Measurements from ENCODE around the gene PHF10. TPM values are rescaled to one million over a fixed set of nuclear protein-coding genes. Genes with fewer than 3 reads are reported as not detected.
"Not testable (repeated sequence)": the region's sequence is repeated elsewhere in the genome, so short reads cannot be mapped to it uniquely, and the experiment has no call there.

The PHF10 gene
- total RNA-seq, 1 experiment from 2014 or later, result 6.3 TPM

DNA sequence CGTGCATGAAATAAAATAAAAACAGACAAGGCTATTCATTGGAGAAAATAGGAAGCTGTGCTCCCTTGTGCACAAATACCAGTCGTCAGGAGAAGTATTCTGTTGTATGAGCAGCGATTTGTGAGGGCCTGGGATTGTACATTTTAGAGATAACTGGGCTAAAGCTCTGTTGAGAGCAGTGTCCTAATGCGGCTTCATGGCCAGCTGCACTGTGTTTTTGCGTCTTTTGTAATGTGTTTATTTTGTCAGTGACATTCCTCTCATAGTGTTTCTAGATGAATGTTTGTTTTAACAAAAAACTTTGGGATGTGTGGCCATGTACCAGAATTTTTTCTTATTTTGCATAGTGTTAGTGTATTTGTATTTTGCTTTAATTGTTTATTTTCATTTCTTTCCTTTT is 41.9 kb upstream of the PHF10 start:
- Histone ChIP-seq H3K4me2 (ENCODE audit: low read length) (no peak overlapping the region), H3K9me2 (replicated peaks; ENCODE audit: low read length) (no peaks in the 10 kb centered on the region), H3K9ac (ENCODE audit: low read length) (no peak overlapping the region), H3K4me1 (ENCODE audit: insufficient read depth, low read length) (no peaks in the 10 kb centered on the region), H4K20me1 (ENCODE audit: low read length) (no peaks in the 10 kb centered on the region), H3K27me3 (ENCODE audit: low read length) (no peaks in the 10 kb centered on the region), H3K36me3 (ENCODE audit: low read depth, low read length) (peaks cover 6% of the 10 kb centered on the region), H3K27ac (ENCODE audit: low read length) (no peak overlapping the region), H3K79me2 (ENCODE audit: low read length) (no peaks in the 10 kb centered on the region), H2AFZ (ENCODE audit: low read length) (no peak overlapping the region), H3K4me3 (ENCODE audit: low read length) (no peak overlapping the region), H3K9me3 (ENCODE audit: low read length) (no peaks in the 10 kb centered on the region), H3F3A (ENCODE audit: low read length, unreplicated experiment) (no peaks in the 10 kb centered on the region)
- ATAC-seq (no peak), DNase-seq (no peak)
- TF ChIP-seq, protein P1, sequence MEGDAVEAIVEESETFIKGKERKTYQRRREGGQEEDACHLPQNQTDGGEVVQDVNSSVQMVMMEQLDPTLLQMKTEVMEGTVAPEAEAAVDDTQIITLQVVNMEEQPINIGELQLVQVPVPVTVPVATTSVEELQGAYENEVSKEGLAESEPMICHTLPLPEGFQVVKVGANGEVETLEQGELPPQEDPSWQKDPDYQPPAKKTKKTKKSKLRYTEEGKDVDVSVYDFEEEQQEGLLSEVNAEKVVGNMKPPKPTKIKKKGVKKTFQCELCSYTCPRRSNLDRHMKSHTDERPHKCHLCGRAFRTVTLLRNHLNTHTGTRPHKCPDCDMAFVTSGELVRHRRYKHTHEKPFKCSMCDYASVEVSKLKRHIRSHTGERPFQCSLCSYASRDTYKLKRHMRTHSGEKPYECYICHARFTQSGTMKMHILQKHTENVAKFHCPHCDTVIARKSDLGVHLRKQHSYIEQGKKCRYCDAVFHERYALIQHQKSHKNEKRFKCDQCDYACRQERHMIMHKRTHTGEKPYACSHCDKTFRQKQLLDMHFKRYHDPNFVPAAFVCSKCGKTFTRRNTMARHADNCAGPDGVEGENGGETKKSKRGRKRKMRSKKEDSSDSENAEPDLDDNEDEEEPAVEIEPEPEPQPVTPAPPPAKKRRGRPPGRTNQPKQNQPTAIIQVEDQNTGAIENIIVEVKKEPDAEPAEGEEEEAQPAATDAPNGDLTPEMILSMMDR (conservative IDR thresholded peaks at IDR 0.05; ENCODE audit: low read depth, low read length), result no peak
- TF ChIP-seq EZH2 (IDR thresholded peaks at IDR 0.05; ENCODE audit: low read length, unreplicated experiment), result no peak
- TF ChIP-seq EZH2phosphoT487 (IDR thresholded peaks at IDR 0.05; ENCODE audit: borderline replicate concordance, low read length), result no peak
- intact Hi-C loops (cut with micrococcal nuclease), result no loop called here
- CTCF ChIA-PET, result no interaction called here
- POLR2A ChIA-PET (ENCODE audit: unreplicated experiment), result no interaction called here
- no TSS peak for BruUV-seq (replicated peaks)

DNA sequence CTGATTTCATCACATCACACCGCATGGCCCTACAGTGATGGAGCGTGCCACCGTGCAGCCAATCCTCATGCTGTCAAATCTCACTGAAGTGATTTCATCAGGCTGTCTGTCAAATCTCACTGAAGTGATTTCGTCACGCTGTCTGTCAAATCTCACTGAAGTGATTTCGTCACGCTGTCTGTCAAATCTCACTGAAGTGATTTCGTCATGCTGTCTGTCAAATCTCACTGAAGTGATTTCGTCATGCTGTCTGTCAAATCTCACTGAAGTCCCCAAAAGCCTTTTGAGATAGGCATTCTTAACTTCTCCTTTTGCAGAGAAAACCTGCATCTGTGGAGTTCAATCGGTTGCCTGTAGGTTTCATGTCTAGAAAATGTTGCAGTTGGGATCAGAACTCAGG is 41.5 kb upstream of the PHF10 start:
- H3F3A ChIP-seq (ENCODE audit: low read length, unreplicated experiment); H3K79me2 ChIP-seq (ENCODE audit: low read length); H3K27ac ChIP-seq (ENCODE audit: low read length); H3K9me2 ChIP-seq (replicated peaks; ENCODE audit: low read length); H3K4me1 ChIP-seq (ENCODE audit: insufficient read depth, low read length); CTCF ChIA-PET; DNase-seq; intact Hi-C loops (cut with micrococcal nuclease); H3K4me3 ChIP-seq (ENCODE audit: low read length); H3K36me3 ChIP-seq (ENCODE audit: low read depth, low read length); H2AFZ ChIP-seq (ENCODE audit: low read length); POLR2A ChIA-PET (ENCODE audit: unreplicated experiment); H3K9ac ChIP-seq (ENCODE audit: low read length); H4K20me1 ChIP-seq (ENCODE audit: low read length); H3K9me3 ChIP-seq (ENCODE audit: low read length); BruUV-seq (replicated peaks); H3K4me2 ChIP-seq (ENCODE audit: low read length); H3K27me3 ChIP-seq (ENCODE audit: low read length); ATAC-seq: not testable (repeated sequence)

DNA sequence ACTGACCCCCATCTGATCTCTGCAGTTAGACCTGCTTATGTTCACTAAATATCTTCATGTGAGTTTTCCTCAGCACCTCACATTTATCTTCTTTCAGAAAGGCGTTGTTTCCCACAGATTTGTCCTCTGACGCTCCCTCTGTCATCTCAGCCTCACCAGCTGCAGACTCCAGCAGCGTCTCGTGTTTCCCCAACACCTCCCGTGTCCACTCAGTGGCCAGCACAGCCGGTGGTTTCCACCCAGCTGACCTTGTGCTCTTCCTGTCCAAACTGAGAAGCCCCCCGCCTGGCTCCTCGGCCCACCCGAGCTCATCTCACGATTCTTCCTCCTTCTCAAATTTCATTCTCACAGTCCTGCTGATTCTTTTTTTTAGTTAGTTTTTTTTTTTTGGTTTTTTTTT is 39.6 kb upstream of the PHF10 start:
- peaks cover 6% of the 10 kb centered on the region for H3K36me3 ChIP-seq (ENCODE audit: low read depth, low read length)
- intact Hi-C loops (cut with micrococcal nuclease), result no loop called here
- H3K9me2 ChIP-seq (replicated peaks; ENCODE audit: low read length), result no peaks in the 10 kb centered on the region
- H3K9ac ChIP-seq (ENCODE audit: low read length), result no peak overlapping the region
- no peaks in the 10 kb centered on the region for H3K4me1 ChIP-seq (ENCODE audit: insufficient read depth, low read length)
- no peaks in the 10 kb centered on the region for H3F3A ChIP-seq (ENCODE audit: low read length, unreplicated experiment)
- no TSS peak for BruUV-seq (replicated peaks)
- ATAC-seq (no peak), DNase-seq (no peak)
- no peak overlapping the region for H3K4me3 ChIP-seq (ENCODE audit: low read length)
- H3K79me2 ChIP-seq (ENCODE audit: low read length), result no peaks in the 10 kb centered on the region
- ChIA-PET POLR2A (ENCODE audit: unreplicated experiment) (no interaction called here), CTCF (no interaction called here)
- no peaks in the 10 kb centered on the region for H4K20me1 ChIP-seq (ENCODE audit: low read length)
- H3K27me3 ChIP-seq (ENCODE audit: low read length), result no peaks in the 10 kb centered on the region
- no peaks in the 10 kb centered on the region for H3K9me3 ChIP-seq (ENCODE audit: low read length)
- H3K27ac ChIP-seq (ENCODE audit: low read length), result no peak overlapping the region
- TF ChIP-seq EZH2 (IDR thresholded peaks at IDR 0.05; ENCODE audit: low read length, unreplicated experiment) (no peak), EZH2phosphoT487 (IDR thresholded peaks at IDR 0.05; ENCODE audit: borderline replicate concordance, low read length) (no peak)
- TF ChIP-seq, protein P1 (conservative IDR thresholded peaks at IDR 0.05; ENCODE audit: low read depth, low read length), result no peak
- H2AFZ ChIP-seq (ENCODE audit: low read length), result no peak overlapping the region
- H3K4me2 ChIP-seq (ENCODE audit: low read length), result no peak overlapping the region

All from PC-3 (cell line).